ENCODE results near the gene NCOA3. TPM values are rescaled to one million over a fixed set of nuclear protein-coding genes. Genes with fewer than 3 reads are reported as not detected.

The NCOA3 gene
- total and polyA plus RNA-seq, 2 experiments from 2014 or later, result 6.7 to 25.8 TPM

GRCh38 chr20:47509104-47509661, 7.5 kb downstream of the NCOA3 start:
- Mint-ChIP-seq H3K9me3 (no peaks in the 10 kb centered on the region), H3K27me3 (ENCODE audit: insufficient read depth, low read depth, poor library complexity) (peaks cover 8% of the 10 kb centered on the region), H3K4me1 (peaks cover 26% of the 10 kb centered on the region), H3K4me3 (no peak overlapping the region), H3K36me3 (ENCODE audit: low read depth) (no peaks in the 10 kb centered on the region), H3K27ac (peak overlapping the region; percentile 68; the same call in 1 of the 2 replicates)
- no peaks in the 10 kb centered on the region for H3K9me2 ChIP-seq (ENCODE audit: insufficient read depth)
- H3K27me3 ChIP-seq (ENCODE audit: insufficient read depth), result no peaks in the 10 kb centered on the region
- no peak; the same call in 2 of the 3 replicates for ATAC-seq
- H3K36me3 ChIP-seq (ENCODE audit: insufficient read depth), result no peaks in the 10 kb centered on the region
- no peak overlapping the region for H2AFZ ChIP-seq
- H3K4me2 ChIP-seq, result peak overlapping the region; percentile 11
- 0 out of 2 replicates have a peak, but pooled peaks cover 10% of the 10 kb centered on the region for H4K20me1 ChIP-seq (replicated peaks; ENCODE audit: insufficient read depth)
- no peak for DNase-seq (ENCODE audit: low spot score)
- H3F3A ChIP-seq (replicated peaks; ENCODE audit: low read depth), result no peaks in the 10 kb centered on the region
- no peak overlapping the region for H3K27ac ChIP-seq (ENCODE audit: low read depth)
- H3K4me1 ChIP-seq (ENCODE audit: insufficient read depth), result peaks cover 38% of the 10 kb centered on the region
- peaks cover 99% of the 10 kb centered on the region for H3K79me2 ChIP-seq (replicated peaks; ENCODE audit: insufficient read depth)
- H3K4me3 ChIP-seq, result no peak overlapping the region
- TF ChIP-seq JUNB (IDR thresholded peaks at IDR 0.05; ENCODE audit: unreplicated experiment) (no peak), ZNF462 (CRISPR knock-in tag; IDR thresholded peaks at IDR 0.05) (no peak)

GRCh38 chr20:47509685-47510084, 8.0 kb downstream of the NCOA3 start:
- H3K4me3 Mint-ChIP-seq, result no peak overlapping the region
- H3K4me2 ChIP-seq, result no peak overlapping the region
- ATAC-seq (no peak), DNase-seq (ENCODE audit: low spot score) (no peak)
- no peak overlapping the region for H2AFZ ChIP-seq
- no peaks in the 10 kb centered on the region for H3K36me3 Mint-ChIP-seq (ENCODE audit: low read depth)
- H3K27ac Mint-ChIP-seq, result no peak overlapping the region; the same call in none of the 2 replicates
- peaks cover 36% of the 10 kb centered on the region for H3K4me1 ChIP-seq (ENCODE audit: insufficient read depth)
- no peak overlapping the region for H3K27ac ChIP-seq (ENCODE audit: low read depth)
- H3K79me2 ChIP-seq (replicated peaks; ENCODE audit: insufficient read depth), result peaks cover 99% of the 10 kb centered on the region
- no peaks in the 10 kb centered on the region for H3K27me3 ChIP-seq (ENCODE audit: insufficient read depth)
- peaks cover 8% of the 10 kb centered on the region for H3K27me3 Mint-ChIP-seq (ENCODE audit: insufficient read depth, low read depth, poor library complexity)
- H3F3A ChIP-seq (replicated peaks; ENCODE audit: low read depth), result no peaks in the 10 kb centered on the region
- H3K9me2 ChIP-seq (ENCODE audit: insufficient read depth), result no peaks in the 10 kb centered on the region
- 0 out of 2 replicates have a peak, but pooled peaks cover 10% of the 10 kb centered on the region for H4K20me1 ChIP-seq (replicated peaks; ENCODE audit: insufficient read depth)
- H3K9me3 Mint-ChIP-seq, result no peaks in the 10 kb centered on the region
- no peaks in the 10 kb centered on the region for H3K36me3 ChIP-seq (ENCODE audit: insufficient read depth)
- H3K4me1 Mint-ChIP-seq, result peaks cover 25% of the 10 kb centered on the region
- no peak overlapping the region for H3K4me3 ChIP-seq
- TF ChIP-seq NANOG (IDR thresholded peaks at IDR 0.05; ENCODE audit: borderline replicate concordance) (no peak), STAT1 (IDR thresholded peaks at IDR 0.05; ENCODE audit: unreplicated experiment) (no peak), EZH2 (IDR thresholded peaks at IDR 0.05; ENCODE audit: low read depth, unreplicated experiment) (no peak), EZH2phosphoT487 (IDR thresholded peaks at IDR 0.05; ENCODE audit: unreplicated experiment) (no peak), ZNF331 (CRISPR knock-in tag; IDR thresholded peaks at IDR 0.05; ENCODE audit: low read depth) (no peak), REST (IDR thresholded peaks at IDR 0.05; ENCODE audit: unreplicated experiment) (no peak), ETS1 (IDR thresholded peaks at IDR 0.05) (no peak)

Measured in GM23338 (cell line).